ENCODE data around the gene TNFRSF4.

Gene TNFRSF4

DNA sequence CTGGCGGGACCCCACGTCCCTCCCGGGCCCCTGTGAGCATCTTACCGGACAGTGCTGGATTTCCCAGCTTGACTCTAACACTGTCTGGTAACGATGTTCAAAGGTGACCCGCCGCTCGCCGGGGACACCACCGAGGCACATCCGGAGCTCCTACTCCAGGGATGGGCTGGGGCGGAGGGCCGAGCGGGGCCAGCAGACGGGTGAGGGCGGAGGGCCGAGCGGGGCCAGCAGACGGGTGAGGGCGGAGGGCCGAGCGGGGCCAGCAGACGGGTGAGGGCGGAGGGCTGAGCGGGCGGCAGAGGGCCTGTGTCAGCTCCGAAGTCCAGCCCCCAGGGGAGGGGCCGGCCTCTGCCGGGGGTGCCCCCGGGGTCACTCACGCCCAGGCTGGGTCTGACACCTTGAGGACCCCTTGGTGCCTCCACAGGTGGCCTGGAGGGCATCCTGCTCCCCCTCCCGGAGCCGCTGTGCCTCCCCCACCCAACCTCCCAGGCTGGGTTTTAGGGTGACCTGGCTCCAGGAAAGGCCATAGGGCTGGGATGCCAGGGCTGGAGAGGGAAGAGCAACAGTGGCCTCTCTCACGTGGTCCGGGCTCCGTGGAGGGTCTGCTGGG, 46.0 kb downstream of the TNFRSF4 start:
- DNase-seq = no peak

DNA sequence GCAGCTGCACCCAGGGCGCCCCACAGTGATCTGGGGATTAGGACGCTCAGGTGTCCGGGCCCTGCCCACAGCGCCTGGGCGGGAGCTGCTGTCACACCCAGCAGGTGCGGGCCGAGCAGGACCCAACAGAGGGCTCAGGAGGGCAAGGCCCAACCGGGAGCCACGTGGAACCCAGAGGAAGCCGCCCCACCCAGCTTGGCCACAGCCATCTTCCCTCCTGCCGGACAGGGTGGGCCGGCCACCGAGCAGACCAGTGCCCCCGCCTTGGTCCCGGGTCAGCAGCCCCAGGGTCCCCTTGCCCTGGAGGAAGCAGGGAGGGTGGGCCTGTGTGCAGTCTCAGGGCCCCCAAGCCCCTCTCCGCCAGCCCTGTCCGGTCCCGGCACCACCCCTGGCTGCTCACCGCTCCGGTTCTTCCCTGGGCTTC, 46.5 kb downstream of the TNFRSF4 start:
- no peak for DNase-seq

DNA sequence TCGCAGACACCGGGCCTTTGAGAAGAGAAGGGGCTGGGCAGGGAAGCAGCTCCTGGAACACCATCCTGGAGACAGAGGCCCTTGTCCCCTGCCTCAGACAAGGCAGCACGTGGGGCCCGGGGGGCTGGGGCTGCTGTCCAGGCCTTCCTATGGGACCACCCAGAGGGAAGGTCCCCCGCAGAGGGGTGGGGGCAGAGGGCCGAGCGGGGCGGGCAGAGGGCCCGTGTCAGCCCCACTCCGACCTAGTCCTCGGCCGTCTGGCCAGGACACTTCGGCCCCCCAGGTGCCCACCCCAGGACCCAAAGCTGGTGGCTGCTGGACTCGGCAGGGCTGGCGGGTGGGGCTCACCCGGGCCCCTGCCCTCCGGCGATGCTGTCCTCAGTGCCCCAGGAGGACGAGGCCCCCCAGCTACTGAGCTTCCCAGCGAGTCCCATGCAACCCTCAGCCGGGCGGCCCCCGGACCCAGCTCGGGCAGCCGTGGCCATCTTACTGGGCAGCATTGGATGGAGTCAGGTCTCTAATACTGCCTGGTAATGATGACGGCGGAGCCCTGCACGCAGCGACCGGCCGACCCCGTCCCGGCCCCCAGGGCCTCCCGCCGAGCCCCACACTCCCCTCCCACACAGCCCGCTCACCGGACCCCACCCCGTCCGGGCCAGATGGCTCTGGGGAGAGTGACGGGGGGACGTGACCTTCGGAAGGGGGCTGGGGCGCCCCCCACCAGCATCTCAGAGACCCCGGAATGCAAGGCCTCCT, 47.1 kb downstream of the TNFRSF4 start:
- DNase-seq = no peak

DNA sequence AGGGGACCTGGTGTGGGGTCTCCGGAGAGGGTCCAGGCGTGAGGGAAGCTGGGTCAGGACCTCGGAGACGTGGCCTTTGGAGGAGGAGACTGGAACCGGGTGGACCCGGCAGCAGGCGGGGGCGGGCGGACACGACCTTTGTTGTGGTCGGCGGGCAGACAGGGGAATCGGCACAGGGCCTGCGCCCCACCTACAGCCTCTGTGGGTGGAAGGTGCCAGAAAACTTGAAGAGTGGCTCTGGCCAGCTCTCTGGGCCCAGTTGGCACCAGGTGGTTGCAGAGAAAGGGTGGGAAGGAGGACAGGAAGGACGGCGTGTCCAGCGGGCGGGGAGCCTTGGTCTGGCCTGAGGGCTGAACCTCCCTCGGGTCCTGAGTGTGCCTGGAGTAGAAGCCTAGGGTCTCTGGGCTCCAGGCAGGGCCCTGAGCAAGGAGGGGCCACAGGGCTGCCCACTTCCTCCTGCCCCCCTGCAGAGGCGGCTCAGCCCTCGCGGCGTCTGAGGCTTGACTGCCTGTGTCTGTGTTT, 48.0 kb downstream of the TNFRSF4 start:
- DNase-seq = no peak

DNA sequence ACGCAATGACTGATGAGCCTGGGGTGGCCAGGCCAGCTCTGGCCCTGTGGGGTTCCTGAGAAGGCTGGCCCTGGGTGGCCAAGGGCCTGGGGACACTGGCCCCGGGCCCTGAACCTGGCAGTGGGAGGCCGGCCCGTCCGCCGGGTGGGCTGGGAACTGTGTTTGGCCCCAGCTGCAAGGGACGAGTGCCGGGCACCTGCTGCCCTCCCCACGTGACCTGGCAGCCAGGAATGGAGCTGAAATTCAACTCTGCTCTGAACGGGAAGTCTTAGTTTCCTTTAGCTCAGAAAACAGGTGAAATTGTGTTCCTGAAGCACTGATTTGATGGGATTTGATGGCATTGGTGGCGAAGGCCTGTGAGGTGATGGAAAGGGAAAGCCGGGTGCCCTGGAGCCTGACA, 48.5 kb downstream of the TNFRSF4 start:
- DNase-seq = no peak

DNA sequence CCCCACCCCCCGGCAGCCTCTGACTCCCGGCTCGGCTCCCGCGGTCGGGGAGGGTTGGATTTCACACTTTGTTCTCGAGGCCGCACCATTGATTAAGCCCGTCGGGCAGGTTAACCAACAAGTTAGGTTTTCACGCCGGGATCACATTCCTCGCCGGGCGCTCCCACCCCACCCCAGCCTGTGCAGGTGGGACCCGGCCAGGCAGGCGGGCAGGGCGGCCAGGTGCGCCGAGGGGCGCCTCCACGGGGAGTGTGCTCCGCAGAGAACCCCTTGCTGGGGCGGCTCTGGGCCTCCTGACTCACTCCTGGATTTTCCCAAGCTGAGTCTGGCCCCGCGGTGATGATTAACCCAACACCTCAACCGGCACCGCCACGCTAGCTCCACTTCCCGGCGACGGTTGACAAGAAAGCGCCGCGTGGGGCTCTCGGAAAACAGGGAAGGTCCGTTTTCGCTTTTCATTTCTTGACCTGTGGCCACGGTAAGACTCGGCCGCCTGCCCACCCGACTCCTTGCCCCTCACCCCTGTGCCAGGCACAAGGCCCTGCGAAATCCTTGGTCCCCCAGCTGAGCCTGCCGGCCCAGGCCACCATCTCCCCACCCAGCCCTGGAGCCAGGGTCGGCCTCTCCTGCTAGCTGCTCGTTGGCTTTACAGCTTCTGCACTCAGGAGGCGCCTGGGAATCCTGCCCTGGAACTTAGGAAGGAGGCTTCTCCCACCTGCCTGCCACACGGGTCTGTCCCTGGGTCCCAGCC, 49.1 kb downstream of the TNFRSF4 start:
- no peak for DNase-seq

DNA sequence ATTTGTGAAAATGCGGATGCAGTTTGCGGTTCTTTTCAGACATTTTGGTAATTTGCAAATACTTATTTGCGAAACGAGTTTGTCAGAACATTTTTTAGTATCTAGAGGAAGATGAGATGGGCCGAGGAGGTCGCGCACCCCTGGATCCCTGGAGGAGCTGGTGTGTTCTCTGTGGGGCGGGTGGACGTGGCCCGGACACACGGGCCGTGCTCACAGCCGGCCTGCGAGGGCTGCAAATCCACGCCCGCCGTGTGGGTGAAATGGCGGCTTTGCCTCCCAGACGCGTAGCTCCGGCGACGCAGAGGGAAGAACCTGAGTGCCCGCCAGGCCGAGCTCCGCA, 49.6 kb downstream of the TNFRSF4 start:
- no peak for DNase-seq

DNA sequence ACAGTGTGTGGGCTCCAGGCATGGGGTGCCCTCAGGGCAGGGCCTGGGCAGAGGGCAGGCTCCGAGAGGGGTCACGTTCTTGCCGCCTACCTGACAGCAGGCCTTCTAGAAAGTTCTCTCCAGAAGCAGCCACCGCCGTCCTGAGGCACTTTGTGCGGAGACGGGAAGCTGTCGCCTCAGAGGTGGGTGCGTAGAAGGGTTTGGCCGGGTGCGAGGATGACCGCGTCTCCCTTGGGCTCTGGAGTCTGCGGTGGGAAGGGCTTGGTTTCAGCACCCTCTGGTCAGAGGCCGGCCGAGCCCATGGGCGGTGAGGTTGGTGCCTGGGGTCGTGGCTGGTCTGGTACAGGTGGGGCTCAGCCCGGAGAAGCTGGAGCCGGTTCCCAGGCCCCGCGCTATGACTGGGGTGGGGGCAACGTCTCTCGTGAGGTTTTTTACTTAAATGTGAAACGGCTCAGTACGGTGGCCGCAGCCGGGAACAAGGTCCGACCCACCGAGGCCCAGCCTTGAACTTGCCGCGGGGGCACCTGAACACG, 50.3 kb downstream of the TNFRSF4 start:
- DNase-seq = no peak

DNA sequence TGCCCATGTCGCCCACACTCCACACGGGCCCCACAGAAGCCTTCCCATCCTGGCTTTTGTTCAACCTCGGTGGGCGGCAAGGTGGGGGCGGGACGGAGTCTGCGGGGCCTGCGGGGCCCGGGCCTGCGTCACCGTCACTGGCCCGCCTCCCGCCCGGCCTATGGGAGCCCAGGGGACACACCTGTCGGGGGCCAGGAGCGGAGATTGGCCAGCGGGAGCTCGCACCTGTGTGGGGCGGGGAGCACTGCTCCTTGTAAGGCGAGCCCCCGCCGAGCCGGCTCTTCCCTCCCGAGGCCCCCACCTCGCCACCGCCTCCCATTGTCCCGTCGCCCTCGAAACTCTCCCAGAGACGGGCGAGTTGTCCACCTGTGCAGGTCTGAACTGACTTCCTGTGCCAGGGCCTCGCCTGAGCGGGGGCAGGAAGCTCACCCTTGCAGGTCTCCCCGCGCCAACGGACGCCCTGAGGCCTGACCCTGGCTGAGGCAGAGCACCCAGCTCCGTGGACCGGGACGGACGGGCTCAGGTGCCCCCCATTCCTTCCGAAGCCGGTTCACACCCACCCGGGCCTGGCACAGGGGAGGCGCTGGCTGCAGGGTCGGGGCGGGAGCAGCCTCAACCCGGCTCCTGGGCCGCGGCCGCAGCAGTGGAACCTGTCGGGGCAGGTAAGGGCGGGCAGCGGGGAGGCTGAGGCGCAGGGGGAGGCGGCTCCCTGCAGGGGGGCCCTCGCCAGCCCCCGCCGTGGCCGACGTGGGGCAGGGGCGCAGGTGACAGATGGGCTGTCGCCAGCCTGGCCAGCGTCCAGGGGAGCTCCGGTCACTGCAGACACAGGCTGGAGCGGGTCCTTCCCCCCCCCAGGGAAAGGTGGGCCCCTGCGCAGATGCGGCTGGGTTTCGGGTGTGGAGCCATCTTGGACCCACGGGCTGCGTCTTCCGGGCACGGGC, 51.1 kb downstream of the TNFRSF4 start:
- no peak for DNase-seq

DNA sequence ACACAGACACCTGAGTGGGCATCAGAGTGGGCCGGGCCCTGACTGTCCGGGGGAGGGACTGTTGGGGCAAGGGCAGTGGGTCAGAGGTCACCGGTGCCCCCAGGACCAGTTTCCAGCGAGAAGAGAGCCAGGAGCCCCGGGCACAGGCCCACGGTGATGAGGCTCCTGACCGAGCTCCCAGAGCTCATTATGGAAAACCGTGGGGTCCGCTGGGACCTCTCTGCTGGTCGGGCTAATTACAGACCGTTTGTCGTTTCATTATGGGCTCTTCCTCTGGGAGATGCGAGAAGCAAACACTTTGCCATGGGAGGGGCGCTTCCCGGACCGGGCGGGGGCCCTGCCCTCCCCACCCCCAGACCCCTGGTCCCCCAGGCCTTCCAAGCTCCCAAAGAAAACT, 52.3 kb downstream of the TNFRSF4 start:
- DNase-seq = no peak

All from CD4-positive, alpha-beta T cell treated with Interleukin-1 beta for 1 hour (primary cell).